WERI-Rb-1 (cell line): Measurements from ENCODE around the gene PDS5B.

Experiments
- DNase-seq: peaks from one replicate; pipeline ENCODE4 v3.0.0-alpha.2; 2020
- H3K27ac ChIP-seq: fragments of 250-450 bp; sonication (Bioruptor Pico); 2 replicates; pipeline ENCODE4 v1.5.1; 2020; ENCODE audit warnings: mild to moderate bottlenecking, moderate library complexity
- H3K27me3 ChIP-seq: fragments of 250-450 bp; sonication (Bioruptor Pico); 2 replicates; pipeline ENCODE4 v1.5.1; 2021; ENCODE audit warnings: mild to moderate bottlenecking, low read depth, moderate library complexity; ENCODE audit not compliant: insufficient read depth, severe bottlenecking
- H3K36me3 ChIP-seq: fragments of 250-450 bp; sonication (Bioruptor Pico); 2 replicates; pipeline ENCODE4 v1.5.1; 2020; ENCODE audit warnings: mild to moderate bottlenecking, moderate library complexity
- H3K4me3 ChIP-seq: 2 replicates; pipeline ENCODE4 v1.5.1; 2011; ENCODE audit warnings: low read depth, mild to moderate bottlenecking, control low read depth, low read length
- H3K9me3 ChIP-seq: fragments of 250-450 bp; sonication (Bioruptor Pico); 2 replicates; pipeline ENCODE4 v1.5.1; 2021; ENCODE audit warnings: mild to moderate bottlenecking, moderate library complexity; ENCODE audit not compliant: severe bottlenecking
- TF ChIP-seq, protein P1 (sequence below): IDR thresholded peaks from 2 replicates; pipeline ENCODE4 v1.5.1; 2011; ENCODE audit warnings: low read depth, mild to moderate bottlenecking, control low read depth, inconsistent platforms, low read length

PDS5B gene

DNA sequence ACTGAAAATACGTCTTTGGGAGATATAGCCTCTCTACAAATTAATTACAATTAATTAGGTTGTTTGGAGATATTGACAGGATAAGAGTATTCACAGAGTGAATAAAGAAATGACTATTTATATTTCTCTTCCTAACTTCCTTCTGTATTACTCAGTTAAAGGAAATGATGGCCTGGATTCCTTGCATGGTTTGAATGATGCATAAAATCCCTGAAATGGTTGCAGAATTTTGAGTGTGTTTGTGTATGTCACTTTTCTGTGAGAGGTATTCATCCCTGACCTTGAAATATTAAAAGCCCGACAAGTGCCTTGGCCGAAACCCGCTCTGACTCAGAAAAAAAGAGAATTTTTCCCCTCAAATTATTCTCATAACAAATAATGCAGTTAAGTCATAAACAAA is 90.0 kb downstream of the PDS5B start:
- no peak for DNase-seq
- TF ChIP-seq, protein P1, sequence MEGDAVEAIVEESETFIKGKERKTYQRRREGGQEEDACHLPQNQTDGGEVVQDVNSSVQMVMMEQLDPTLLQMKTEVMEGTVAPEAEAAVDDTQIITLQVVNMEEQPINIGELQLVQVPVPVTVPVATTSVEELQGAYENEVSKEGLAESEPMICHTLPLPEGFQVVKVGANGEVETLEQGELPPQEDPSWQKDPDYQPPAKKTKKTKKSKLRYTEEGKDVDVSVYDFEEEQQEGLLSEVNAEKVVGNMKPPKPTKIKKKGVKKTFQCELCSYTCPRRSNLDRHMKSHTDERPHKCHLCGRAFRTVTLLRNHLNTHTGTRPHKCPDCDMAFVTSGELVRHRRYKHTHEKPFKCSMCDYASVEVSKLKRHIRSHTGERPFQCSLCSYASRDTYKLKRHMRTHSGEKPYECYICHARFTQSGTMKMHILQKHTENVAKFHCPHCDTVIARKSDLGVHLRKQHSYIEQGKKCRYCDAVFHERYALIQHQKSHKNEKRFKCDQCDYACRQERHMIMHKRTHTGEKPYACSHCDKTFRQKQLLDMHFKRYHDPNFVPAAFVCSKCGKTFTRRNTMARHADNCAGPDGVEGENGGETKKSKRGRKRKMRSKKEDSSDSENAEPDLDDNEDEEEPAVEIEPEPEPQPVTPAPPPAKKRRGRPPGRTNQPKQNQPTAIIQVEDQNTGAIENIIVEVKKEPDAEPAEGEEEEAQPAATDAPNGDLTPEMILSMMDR, result no peak
- H3K36me3 ChIP-seq, result peaks cover 28% of the 10 kb centered on the region

GRCh38 chr13:32682130-32682529 is 95.9 kb downstream of the PDS5B start:
- H3K27me3 ChIP-seq, result no peaks in the 10 kb centered on the region
- no peak overlapping the region for H3K4me3 ChIP-seq
- TF ChIP-seq, protein P1, result no peak
- no peak for DNase-seq
- no peak overlapping the region for H3K27ac ChIP-seq
- no peaks in the 10 kb centered on the region for H3K9me3 ChIP-seq
- peaks cover 42% of the 10 kb centered on the region for H3K36me3 ChIP-seq

More for the DNA sequence above, 90.0 kb downstream of the PDS5B start:
- Histone ChIP-seq H3K27me3 (no peaks in the 10 kb centered on the region), H3K27ac (no peak overlapping the region), H3K9me3 (no peaks in the 10 kb centered on the region), H3K4me3 (no peak overlapping the region)

- Histone ChIP-seq H3K27ac (no peak overlapping the region), H3K4me3 (no peak overlapping the region), H3K9me3 (no peaks in the 10 kb centered on the region), H3K36me3 (peaks cover 42% of the 10 kb centered on the region), H3K27me3 (no peaks in the 10 kb centered on the region)
- TF ChIP-seq, protein P1, result no peak
- no peak for DNase-seq
Measured at GRCh38 chr13:32682740-32683139, 96.5 kb downstream of the PDS5B start.

- Histone ChIP-seq H3K27ac (no peak overlapping the region), H3K9me3 (no peaks in the 10 kb centered on the region), H3K36me3 (peaks cover 27% of the 10 kb centered on the region), H3K27me3 (no peaks in the 10 kb centered on the region), H3K4me3 (no peak overlapping the region)
- DNase-seq, result no peak
- TF ChIP-seq, protein P1, result no peak
Measured at GRCh38 chr13:32687275-32687674, 101.0 kb downstream of the PDS5B start.

DNA sequence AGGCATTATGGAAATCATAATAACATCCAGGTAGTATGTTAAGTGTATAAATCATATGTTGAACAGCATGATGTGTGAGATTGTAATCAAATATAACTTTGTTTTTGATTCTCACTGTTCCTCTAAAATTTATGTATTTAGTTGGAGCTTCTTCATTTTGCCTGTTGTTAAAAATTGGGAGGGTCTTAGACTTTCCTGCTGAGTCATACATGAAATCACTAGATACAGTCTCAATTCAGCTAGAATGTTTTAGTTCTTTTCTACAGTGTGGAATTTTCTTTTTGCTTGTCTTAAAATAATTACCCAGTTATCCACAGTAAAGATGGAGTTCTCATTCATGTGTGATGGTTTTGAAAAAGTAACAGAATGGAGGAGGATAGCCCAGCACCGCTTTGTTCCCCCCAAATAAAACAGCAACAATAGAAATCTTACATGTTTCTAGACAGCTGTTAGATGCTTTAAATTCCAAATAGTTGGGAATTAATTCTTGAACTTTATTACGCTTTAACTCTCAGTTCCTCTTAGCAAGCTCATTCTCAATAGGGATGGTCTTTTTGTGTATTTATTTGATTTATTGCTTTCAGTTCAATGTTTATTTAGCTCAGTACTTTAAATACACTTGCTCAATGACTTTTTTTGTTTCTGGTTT is 109.5 kb downstream of the PDS5B start:
- TF ChIP-seq, protein P1, result no peak

DNA sequence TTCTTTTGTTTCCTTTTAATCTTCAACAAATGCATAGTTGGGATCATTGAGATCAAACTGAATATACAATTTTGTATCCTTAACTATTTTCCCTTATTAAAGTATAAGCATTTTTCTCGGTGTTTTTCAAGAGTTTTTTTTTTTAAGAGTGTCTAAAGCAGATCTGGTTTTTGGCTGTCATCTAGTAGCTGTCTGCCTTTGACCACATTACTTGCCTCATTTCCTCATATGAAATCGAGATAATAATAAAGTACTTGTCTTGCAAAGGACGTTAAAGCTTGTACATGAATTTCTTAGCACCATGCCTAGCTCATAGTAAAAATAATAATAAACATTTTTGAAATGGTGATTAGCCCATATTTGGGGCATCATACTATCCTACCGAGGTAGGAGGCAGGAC is 121.2 kb downstream of the PDS5B start:
- Histone ChIP-seq H3K36me3 (peaks cover 26% of the 10 kb centered on the region), H3K27me3 (no peaks in the 10 kb centered on the region)
- no peak for DNase-seq

More for the DNA sequence above, 109.5 kb downstream of the PDS5B start:
- no peak overlapping the region for H3K4me3 ChIP-seq
- no peaks in the 10 kb centered on the region for H3K27me3 ChIP-seq
- H3K9me3 ChIP-seq, result no peaks in the 10 kb centered on the region
- peaks cover 7% of the 10 kb centered on the region for H3K36me3 ChIP-seq
- no peak overlapping the region for H3K27ac ChIP-seq
- DNase-seq, result no peak

More for the DNA sequence above, 121.2 kb downstream of the PDS5B start:
- Histone ChIP-seq H3K4me3 (no peak overlapping the region), H3K9me3 (no peaks in the 10 kb centered on the region), H3K27ac (no peak overlapping the region)
- TF ChIP-seq, protein P1, result no peak
